GM10248 (cell line): Measurements from ENCODE around the gene GPR83.

Experiments used
- CTCF ChIA-PET: fragments of 300-600 bp; sonication (Branson Sonifier 250); formaldehyde crosslinking; extraction: SDS; loops from one replicate; lab custom pipeline; 2021; ENCODE audit warnings: antibody characterized with exemption; lab: Yijun Ruan, JAX
- POLR2A ChIA-PET: fragments of 350-650 bp; sonication (Branson Sonifier 250); formaldehyde crosslinking; extraction: SDS; loops from one replicate; lab custom pipeline; 2020; ENCODE audit warnings: antibody characterized with exemption; lab: Yijun Ruan, JAX
- DNase-seq: peaks from one replicate; pipeline ENCODE4 v3.0.0; 2012; ENCODE audit errors: extremely low spot score
- TF ChIP-seq, protein P1 (sequence below): IDR thresholded peaks from 2 replicates; pipeline ENCODE4 v1.5.1; 2012; ENCODE audit warnings: mild to moderate bottlenecking, low read depth; ENCODE audit errors: extremely low read depth, missing control alignments, control extremely low read depth

The GPR83 gene

DNA sequence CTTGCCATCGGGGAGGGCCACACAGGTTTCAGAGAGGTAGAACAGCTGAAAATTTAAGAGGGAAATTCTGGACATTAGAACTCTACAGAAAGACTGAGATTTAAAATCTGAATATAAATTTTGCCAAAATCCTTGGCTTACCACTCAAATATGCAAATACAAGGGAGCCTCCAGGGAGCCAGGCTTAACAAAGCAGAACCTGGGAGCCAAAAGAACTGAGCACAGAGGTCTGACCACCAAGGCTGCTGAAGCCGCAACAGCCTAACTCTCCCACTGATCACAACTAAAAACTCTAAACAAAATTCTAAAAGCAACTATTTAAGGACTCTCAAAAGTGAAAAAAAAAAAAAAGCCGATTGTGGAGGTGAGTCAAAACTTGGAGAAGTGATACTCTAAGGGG is 62.6 kb downstream of the GPR83 start:
- CTCF ChIA-PET: no interaction called here
- TF ChIP-seq, protein P1, sequence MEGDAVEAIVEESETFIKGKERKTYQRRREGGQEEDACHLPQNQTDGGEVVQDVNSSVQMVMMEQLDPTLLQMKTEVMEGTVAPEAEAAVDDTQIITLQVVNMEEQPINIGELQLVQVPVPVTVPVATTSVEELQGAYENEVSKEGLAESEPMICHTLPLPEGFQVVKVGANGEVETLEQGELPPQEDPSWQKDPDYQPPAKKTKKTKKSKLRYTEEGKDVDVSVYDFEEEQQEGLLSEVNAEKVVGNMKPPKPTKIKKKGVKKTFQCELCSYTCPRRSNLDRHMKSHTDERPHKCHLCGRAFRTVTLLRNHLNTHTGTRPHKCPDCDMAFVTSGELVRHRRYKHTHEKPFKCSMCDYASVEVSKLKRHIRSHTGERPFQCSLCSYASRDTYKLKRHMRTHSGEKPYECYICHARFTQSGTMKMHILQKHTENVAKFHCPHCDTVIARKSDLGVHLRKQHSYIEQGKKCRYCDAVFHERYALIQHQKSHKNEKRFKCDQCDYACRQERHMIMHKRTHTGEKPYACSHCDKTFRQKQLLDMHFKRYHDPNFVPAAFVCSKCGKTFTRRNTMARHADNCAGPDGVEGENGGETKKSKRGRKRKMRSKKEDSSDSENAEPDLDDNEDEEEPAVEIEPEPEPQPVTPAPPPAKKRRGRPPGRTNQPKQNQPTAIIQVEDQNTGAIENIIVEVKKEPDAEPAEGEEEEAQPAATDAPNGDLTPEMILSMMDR: no peak
- POLR2A ChIA-PET: no interaction called here
- no peak for DNase-seq

DNA sequence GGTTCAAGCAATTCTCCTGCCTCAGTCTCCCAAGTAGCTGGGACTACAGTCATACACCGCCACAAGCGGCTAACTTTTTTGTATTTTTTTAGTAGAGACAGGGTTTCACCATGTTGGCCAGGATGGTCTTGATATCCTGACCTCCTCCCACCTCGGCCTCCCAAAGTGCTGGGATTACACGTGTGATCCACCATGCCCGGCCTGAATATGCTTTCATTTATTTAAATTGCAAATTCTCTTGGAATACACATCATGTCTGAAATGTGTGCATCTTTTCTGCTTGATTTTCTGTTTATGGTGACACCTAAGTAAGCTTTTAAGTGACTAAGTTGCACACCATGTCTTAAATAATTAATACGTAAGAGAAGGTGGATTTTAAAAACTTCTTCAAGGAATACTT is 65.2 kb downstream of the GPR83 start:
- ChIA-PET CTCF (interaction anchor here (1.3 to 3.5 kb wide), 4 partner anchors 8 to 27 kb away, joined by 3 to 14 read pairs (median 3); no protein-coding TSS in a partner anchor), POLR2A (no interaction called here)

GRCh38 chr11:94332814-94333213 is 68.4 kb downstream of the GPR83 start:
- TF ChIP-seq, protein P1: no peak
- ChIA-PET CTCF (interaction anchor here (0.9 to 1.9 kb wide), 5 partner anchors 9 to 171 kb away, joined by 3 to 5 read pairs (median 3); no protein-coding TSS in a partner anchor), POLR2A (no interaction called here)
- no peak for DNase-seq

More for the DNA sequence above, 65.2 kb downstream of the GPR83 start:
- no peak for DNase-seq
- TF ChIP-seq, protein P1: no peak

DNA sequence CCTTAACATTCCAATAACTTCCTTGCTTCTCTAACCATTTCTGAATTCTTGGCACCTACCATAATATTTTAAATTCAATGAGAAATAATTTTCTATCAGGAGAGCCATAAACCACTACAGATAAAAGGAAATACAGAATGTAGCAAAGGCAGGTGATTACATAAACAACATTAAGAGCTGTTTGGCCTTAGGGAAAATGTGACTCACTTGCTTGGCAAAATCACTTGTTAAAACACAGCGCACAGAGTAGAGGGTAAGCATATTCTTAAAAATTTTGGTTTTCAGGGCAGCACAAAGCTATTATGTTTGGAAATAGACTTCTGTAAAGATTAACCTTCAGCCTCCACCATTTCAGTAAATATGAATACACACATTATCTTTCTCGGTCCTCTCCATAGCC is 70.4 kb downstream of the GPR83 start:
- no peak for DNase-seq
- POLR2A ChIA-PET: no interaction called here
- CTCF ChIA-PET: no interaction called here
- TF ChIP-seq, protein P1: no peak

DNA sequence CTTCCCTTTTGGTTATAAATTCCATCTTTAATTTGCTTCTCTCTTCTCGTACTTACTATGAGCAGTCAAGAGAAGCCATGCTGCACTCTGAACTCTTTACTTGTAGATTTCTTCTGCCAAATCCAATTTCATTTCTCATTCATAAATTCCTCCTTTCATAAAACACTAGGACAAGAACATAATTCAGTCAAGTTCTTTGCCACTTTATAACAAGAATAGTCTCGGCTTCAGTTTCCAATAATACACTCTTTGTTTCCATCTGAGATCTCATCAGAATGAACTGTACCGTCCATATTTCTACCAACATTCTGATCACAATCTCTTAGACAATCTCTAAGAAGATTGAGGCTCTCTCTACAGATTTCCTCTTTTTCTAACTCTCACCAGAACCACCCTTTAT is 71.7 kb downstream of the GPR83 start:
- no peak for DNase-seq
- ChIA-PET POLR2A (no interaction called here), CTCF (no interaction called here)
- TF ChIP-seq, protein P1: no peak

DNA sequence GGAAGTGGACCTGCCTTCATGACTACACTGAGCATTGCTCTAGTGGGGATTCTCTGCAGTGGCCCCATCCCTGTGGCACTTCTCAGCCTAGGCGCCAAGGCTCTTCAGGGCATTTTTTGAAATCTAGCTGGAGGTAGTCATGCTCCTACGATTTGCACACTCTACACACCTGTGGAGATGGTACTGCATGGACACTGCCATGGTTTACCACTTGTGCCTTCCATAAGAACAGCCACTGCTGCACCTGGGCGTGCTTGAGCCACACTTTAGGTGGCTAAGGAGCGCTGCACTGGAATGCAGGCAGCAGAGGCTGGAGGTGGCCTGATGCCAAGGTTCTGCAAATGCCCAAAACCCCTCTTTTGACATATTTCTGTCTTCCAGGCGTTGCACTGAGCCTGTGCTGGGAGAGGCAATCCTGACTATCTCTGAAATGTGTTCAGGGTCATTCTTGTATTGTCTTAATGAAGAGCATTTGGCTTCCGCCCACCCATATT is 72.6 kb downstream of the GPR83 start:
- no peak for DNase-seq
- ChIA-PET CTCF (interaction anchor here (1.1 kb wide), 1 partner anchor 174 kb away, joined by 3 read pairs; no protein-coding TSS in a partner anchor), POLR2A (no interaction called here)
- TF ChIP-seq, protein P1: no peak
